HL-60/S4 treated with retinoic acid at 250 ng/mL for 4 days and 3 days (cell line): ENCODE data around the gene FAM120AOS.
"Not testable (repeated sequence)": the region's sequence is repeated elsewhere in the genome, so short reads cannot be mapped to it uniquely, and the experiment has no call there.

Experiments
- in situ Hi-C: fragments of 300-500 bp; cut with MboI; formaldehyde crosslinking; loops from 2 replicates; pipeline ENCODE4 v1.7.0; 2022; ENCODE audit warnings: low sequenced_read_pairs

FAM120AOS gene

DNA sequence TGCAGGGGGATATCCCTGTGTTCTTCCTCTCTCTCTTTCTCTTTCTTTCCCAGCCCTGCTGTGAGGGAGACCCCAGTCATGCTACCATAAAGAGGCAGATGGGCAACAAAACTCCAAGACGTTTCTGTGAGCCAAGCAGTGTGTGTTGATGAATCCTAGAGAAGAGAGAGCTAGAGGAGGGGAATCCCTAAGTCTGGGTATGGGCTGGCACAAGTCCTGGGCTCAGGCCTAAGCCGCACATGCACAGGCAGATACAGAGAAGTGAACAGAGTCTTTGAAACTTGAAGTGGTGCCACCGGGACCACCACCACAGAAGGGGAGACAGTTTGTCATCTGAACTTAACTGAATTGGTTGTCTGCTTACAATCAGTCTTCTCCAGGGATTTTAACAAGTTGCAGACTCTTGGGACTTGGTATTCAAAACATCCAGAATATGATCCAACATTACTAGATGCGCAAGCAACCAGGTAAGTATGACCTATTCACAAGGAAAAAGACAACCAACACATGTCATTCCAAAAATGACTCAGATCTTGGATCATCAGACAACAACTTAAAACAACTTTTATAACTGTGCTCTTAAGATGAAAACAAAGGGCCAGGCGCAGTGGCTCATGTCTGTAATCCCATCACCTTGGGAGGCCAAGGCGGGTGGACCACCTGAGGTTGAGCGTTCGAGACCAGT, 12.3 kb downstream of the FAM120AOS start:
- in situ Hi-C loops: no loop called here

DNA sequence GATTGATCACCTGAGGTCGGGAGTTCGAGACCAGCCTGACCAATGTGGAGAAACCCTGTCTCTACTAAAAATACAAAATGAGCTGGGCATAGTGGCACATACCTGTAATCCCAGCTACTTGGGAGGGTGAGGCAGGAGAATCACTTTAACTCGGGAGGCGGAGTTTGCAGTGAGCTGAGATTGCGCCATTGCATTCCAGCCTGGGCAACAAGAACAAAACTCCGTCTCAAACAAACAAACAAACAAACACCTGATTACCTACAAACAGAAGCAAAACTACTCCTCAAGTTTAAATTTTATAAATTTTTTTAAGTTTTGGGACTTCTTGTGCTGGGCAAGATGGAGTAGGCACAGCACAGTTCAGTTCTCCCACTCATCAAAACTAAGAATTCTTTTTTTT, 14.1 kb downstream of the FAM120AOS start:
- in situ Hi-C loops: not testable (repeated sequence)

GRCh38 chr9:93437996-93438395, 15.4 kb downstream of the FAM120AOS start:
- in situ Hi-C loops: no loop called here

- in situ Hi-C loops: no loop called here
These were observed 16.6 kb downstream of the FAM120AOS start for GRCh38 chr9:93436655-93437407.

DNA sequence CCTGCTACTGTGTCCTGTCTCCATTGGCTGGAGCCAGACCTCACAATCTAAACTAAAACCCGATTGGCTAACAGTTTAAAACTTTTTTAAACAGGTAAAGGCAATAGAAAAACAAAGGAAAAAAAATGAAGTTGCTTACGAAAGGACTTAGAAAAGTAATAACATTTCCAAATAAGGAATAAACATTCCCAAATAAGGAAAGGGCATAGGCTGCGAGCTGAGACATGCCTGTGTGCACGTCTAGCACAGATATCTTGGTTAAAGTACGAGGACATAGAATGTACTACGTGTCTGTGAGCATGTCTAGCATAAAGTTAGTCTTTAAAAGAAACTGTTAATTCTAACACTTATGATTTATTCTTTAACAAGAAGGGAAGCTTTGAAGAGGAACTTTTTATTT, 17.2 kb downstream of the FAM120AOS start:
- in situ Hi-C loops: no loop called here

GRCh38 chr9:93435386-93435785, 18.0 kb downstream of the FAM120AOS start:
- in situ Hi-C loops: no loop called here

GRCh38 chr9:93434056-93434455, 19.3 kb downstream of the FAM120AOS start:
- in situ Hi-C loops: no loop called here

DNA sequence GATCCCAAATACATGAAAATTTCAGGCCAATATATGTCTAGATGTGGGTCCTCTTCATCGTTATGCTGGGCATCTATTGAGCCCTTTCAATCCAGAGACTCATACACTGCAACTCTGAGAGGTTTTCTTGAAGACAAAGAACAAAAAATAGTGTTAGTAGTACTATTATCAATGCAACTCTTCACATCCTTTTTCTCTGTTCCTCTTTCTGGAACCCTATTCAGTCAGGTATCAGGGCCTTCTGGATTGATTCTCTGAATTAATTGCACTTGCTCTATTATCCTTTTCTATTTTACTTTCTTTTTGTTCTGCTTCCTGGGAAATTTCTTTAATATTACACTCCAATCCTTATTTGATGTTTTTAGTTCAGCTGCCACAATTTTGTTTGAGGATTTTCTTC, 20.4 kb downstream of the FAM120AOS start:
- in situ Hi-C loops: no loop called here

DNA sequence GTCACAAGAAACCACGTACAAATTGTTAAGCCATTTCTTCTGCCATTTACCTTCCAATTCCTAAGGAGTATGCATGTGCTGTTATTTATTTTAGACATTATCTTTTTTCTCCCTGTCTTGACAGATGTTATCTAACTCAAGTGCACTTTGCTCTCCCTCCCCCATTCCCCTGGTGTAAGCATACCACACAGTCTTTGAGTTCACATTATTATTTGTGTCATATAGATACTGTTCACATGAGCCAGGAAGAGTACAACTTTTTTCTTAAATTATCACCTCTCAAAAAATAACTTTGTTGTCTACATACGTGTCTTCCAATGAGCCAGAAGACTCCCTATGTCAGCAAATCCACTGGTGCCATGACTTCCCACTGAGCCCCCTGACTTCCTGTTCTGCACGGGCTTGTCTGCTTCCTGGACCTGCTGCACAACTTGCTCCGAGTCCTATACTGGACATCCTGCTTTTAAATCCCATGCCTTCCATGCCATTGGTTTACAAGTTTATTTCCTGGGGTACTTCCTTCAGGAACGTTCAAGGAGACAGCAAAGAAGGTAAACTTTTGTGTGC, 21.8 kb downstream of the FAM120AOS start:
- in situ Hi-C loops: no loop called here

- in situ Hi-C loops: no loop called here
These were observed 25.6 kb downstream of the FAM120AOS start for GRCh38 chr9:93427655-93428379.

- in situ Hi-C loops: no loop called here
These were observed 30.3 kb downstream of the FAM120AOS start for GRCh38 chr9:93422977-93423616.

DNA sequence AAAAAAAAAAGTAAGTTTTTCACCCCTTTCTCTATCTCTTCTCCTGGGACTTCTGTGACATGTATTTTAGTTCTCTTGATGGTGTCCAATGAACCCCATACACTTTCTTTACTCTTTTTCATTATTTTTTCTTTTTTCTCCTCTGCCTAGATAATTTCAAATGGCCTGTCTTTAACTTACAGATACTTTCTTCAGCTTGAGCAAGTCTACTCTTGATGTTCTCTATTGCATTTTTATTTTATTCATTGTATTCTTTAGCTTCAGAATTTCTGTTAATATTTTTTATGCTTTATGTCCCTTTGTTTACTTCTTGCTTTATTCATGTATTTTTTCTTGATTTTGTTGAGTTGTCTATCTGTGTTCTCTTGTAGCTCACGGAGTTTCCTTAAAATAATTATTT, 34.4 kb downstream of the FAM120AOS start:
- in situ Hi-C loops: no loop called here

DNA sequence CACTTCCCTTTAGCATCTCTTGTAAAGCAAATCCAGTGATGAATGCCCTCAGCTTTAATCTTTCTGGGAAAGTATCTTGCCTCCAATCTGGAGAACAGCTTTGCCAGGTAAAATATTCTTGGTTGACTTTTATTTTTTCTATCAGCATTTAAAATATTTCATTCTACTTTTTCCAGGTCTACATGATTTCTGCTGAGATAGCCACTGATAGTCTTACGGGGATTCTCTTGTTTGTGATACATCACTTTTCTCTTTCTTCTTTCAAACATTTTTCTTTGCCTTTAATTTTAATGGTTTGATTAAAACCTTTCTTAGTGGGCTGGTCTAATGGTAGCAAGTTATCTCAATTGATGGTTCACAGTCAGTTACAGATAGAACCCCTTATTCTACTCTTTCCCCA, 35.8 kb downstream of the FAM120AOS start:
- in situ Hi-C loops: no loop called here

DNA sequence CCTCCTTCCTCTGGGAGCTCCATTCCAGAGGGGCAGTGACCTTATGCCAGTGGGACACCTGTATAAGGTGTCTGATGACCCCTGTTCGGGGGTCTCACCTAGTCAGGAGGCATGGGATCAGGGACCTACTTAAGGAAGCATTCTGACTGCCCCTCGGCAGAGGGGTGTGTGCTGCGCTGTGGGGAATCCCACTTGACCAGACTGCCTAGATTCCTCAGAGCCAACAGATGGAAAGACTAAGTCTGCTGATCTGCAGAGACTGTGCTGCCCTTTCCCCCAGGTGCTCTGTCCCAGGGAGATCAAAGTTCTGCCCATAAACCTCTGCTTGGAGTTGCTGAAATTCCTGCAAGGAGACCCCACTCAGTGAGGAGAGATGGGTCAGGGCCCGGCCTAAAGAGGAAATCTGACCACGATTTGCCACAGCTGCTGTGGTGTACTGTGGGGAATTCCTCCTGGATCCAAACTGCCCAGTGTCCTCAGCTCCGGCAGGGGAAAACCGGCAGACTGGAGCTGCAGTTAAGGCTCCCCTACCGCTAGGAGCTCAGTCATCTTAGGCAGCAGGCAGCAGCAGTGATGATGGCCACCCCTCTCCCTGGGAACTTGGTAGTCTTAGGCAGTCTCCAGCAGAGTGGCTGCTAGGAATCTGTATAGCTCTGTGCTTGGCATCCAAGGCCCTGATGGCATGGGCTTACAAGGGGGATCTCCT, 36.7 kb downstream of the FAM120AOS start:
- in situ Hi-C loops: no loop called here

DNA sequence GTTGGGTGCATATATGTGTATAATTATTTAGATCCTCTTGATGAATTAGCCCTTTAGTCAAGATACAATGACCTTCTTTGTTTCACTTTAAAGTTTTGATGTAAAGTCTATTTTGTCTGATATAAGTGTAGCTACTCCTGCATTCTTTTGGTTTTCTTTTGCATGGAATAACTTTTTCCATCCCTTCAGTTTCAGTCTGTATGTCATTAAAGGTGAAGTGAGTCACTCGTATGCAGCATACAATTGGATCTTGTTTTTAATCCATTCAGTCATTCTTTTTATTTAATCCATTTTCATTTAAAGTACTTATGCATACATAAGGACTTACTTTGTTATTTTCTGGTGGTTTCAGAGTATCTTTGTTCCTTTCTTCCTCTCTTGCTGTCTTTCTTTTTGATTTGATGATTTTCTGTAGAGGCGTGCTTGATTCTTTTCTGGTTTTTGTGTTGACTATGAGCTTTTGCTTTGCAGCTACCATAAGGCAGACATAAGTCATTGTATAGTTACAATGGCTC, 38.1 kb downstream of the FAM120AOS start:
- in situ Hi-C loops: no loop called here

DNA sequence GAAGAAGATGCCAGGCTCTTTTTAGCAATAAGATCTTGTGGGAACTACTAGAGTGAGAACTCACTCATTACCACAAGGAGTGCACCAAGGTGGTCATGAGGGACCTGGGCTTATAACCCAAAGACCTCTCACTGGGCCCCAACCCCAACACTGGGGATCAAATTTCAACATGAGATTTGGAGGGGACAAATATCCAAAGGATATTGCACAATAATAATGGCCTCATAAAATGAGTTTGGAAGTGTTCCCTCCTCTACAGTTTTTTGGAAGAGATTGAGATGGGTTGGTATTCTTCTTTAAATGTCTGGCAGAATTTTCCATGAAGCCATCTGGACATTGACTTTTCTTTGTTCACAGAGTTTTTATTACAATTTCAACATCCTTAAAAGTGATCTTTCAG, 39.9 kb downstream of the FAM120AOS start:
- in situ Hi-C loops: no loop called here

GRCh38 chr9:93406371-93406770, 47.0 kb downstream of the FAM120AOS start:
- in situ Hi-C loops: no loop called here

DNA sequence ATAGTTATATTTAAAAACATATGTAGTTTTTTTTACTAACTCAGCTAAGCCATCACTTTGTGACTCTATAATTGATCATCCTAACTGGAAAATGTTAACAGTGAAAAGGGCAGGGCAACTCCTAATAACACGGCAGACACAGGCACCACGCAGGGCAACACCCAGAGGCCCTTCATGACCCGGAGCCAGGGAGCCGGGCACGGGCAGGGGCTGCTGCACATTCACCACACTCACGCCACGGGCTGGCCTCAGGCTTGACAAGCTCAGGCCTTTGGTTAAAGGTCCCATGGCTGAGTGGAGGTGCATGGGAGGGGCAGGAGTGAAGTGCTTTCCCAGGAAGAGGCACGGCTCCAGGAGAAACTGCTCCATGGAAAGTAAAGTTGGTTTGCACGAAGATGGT, 54.9 kb downstream of the FAM120AOS start:
- in situ Hi-C loops: no loop called here

DNA sequence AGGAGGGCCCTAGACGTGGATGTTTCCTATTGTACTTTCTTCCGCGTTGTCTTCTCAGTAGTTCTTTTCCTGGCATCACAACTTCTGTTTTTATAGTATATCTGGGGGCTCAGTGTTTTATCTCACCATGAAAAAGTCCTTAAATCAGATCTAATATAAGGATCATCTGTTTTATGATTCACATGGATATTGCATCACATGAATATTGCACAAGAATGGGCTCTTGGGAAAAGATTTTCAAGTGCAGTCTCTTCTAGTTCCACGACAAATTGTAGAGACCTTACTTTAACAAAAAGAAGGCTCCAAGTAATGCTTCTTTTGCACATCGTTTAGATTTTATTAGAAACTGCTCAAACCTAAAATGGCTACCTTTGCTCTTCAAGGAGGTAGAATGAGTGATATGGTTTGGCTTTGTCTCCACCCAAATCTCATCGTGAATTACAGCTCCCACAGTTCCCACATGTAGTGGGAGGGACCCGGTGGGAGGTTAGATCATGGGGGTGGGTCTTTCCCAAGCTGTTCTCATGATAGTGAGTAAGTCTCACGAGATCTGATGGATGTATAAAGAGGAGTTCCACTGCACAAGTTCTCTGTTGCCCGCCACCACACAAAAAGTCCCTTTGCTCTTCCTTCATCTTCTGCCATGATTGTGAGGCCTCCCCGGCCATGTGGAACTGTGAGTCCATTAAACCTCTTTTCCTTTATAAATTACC, 55.6 kb downstream of the FAM120AOS start:
- in situ Hi-C loops: no loop called here
